Panc1 (cell line): ENCODE results near the gene ATP10A.

ENCODE experiments used
- CTCF ChIP-seq: fragments of 450-650 bp; IDR thresholded peaks from 2 replicates; pipeline ENCODE4 v1.5.1; 2017; ENCODE audit warnings: mild to moderate bottlenecking
- POLR2AphosphoS5 ChIP-seq: IDR thresholded peaks from 2 replicates; pipeline ENCODE4 v1.6.1; 2012; ENCODE audit warnings: mild to moderate bottlenecking, low read depth, low read length, moderate library complexity
- REST ChIP-seq, 2 experiments: IDR thresholded peaks; 2 replicates each; pipeline ENCODE4 v1.6.1; 2011 to 2012; ENCODE audit warnings: low read depth in 2 of 2, control low read depth in 1 of 2, low read length in 1 of 2, mild to moderate bottlenecking in 1 of 2, moderate library complexity in 1 of 2; ENCODE audit not compliant: insufficient read depth in 1 of 2
- SIN3A ChIP-seq: IDR thresholded peaks from 2 replicates; pipeline ENCODE4 v1.6.1; 2012; ENCODE audit warnings: low read depth, mild to moderate bottlenecking, low read length, moderate library complexity, borderline replicate concordance; ENCODE audit not compliant: insufficient read depth
- TCF7L2 ChIP-seq: IDR thresholded peaks from 2 replicates; pipeline ENCODE4 v1.6.1; 2011; ENCODE audit warnings: mild to moderate bottlenecking, low read depth, low read length, inconsistent platforms

- no peak for TF ChIP-seq CTCF
- TF ChIP-seq POLR2AphosphoS5, result no peak
- no peak for TF ChIP-seq TCF7L2
- TF ChIP-seq SIN3A, result no peak
- no peak for TF ChIP-seq REST (IDR thresholded peaks at IDR 0.05; ENCODE audit: insufficient read depth in 1 of 2, low read depth in 2 of 2, low read length in 1 of 2)
These were observed 89.9 kb downstream of the ATP10A start for GRCh38 chr15:25773248-25773647.
